GM12878 (cell line): ENCODE measurements around the gene ST3GAL5. TPM values are rescaled to one million over a fixed set of nuclear protein-coding genes. Genes with fewer than 3 reads are reported as not detected.

Experiments used
- ATAC-seq: fragments of 200-7000 bp; cut with Tn5 transposase; 3 replicates; pipeline ENCODE4 v1.9.1; 2020; ENCODE audit warnings: mild to moderate bottlenecking, moderate library complexity
- BruUV-seq: library from RNA; stranded (reverse); fragments of 400-500 nt; replicated peaks from 2 replicates; lab custom pipeline; 2021; lab: Mats Ljungman, UMichigan
- CTCF ChIA-PET: fragments of 300-600 bp; sonication (Branson Sonifier 250); formaldehyde crosslinking; extraction: SDS; loops from one replicate; lab custom pipeline; 2021; ENCODE audit warnings: inconsistent platforms; lab: Yijun Ruan, JAX
- POLR2A ChIA-PET: fragments of 350-600 bp; formaldehyde crosslinking; extraction: SDS; loops from one replicate; lab custom pipeline; 2021; ENCODE audit warnings: inconsistent platforms; lab: Charles Lee
- RAD21 ChIA-PET: fragments of 300-600 bp; sonication (Branson Sonifier 250); formaldehyde crosslinking; loops from one replicate; lab custom pipeline; 2023; ENCODE audit warnings: antibody characterized with exemption; ENCODE audit not compliant: unreplicated experiment; lab: Charles Lee
- SMC1A ChIA-PET: fragments of 300-600 bp; sonication (Branson Sonifier 250); formaldehyde crosslinking; loops from one replicate; lab custom pipeline; 2023; ENCODE audit not compliant: unreplicated experiment, uncharacterized antibody; lab: Charles Lee
- DNase-seq: peaks from one replicate; pipeline ENCODE4 v3.0.0-alpha.2; 2011; ENCODE audit warnings: low read depth, low spot score
- FAIRE-seq: peaks from 3 replicates; lab custom pipeline; 2011; peaks lifted over from hg19 to GRCh38; lab: Jason Lieb, UNC
- H2AFZ ChIP-seq: 2 replicates; pipeline ENCODE4 v1.6.0; 2011; ENCODE audit warnings: low read depth, low read length, control low read depth; ENCODE audit not compliant: control insufficient read depth
- H3K27ac ChIP-seq: 2 replicates; pipeline ENCODE4 v1.5.1; 2011; ENCODE audit warnings: control low read depth; ENCODE audit not compliant: control insufficient read depth, insufficient read depth
- H3K27me3 ChIP-seq, 2 experiments: replicated peaks in 1 of 2; 2 replicates each; pipeline versions ENCODE4 v1.6.0 to v1.6.1; 2011; ENCODE audit warnings: low read length in 1 of 2; ENCODE audit not compliant: control insufficient read depth in 2 of 2, insufficient read depth in 2 of 2
- H3K36me3 ChIP-seq, 2 experiments: 2 replicates each; pipeline ENCODE4 v1.5.1; 2011; ENCODE audit warnings: low read length in 1 of 2; ENCODE audit not compliant: control insufficient read depth in 2 of 2, insufficient read depth in 2 of 2
- H3K4me1 ChIP-seq: 2 replicates; pipeline ENCODE4 v1.6.1; 2011; ENCODE audit warnings: mild to moderate bottlenecking, low read length, moderate library complexity, mixed read lengths; ENCODE audit not compliant: control insufficient read depth, insufficient read depth
- H3K4me2 ChIP-seq: 2 replicates; pipeline ENCODE4 v1.6.0; 2011; ENCODE audit warnings: control low read depth; ENCODE audit not compliant: control insufficient read depth, insufficient read depth
- H3K4me3 ChIP-seq: fragments of 200-600 bp; sonication (generic); 2 replicates; pipeline ENCODE4 v1.5.1; 2016
- H3K79me2 ChIP-seq: 2 replicates; pipeline ENCODE4 v1.6.0; 2011; ENCODE audit warnings: low read length; ENCODE audit not compliant: control insufficient read depth, insufficient read depth
- H3K9ac ChIP-seq: 2 replicates; pipeline ENCODE4 v1.8.0; 2011; ENCODE audit warnings: low read length, control low read depth, mixed read lengths; ENCODE audit not compliant: control insufficient read depth, insufficient read depth
- H3K9me3 ChIP-seq: replicated peaks from 3 replicates; pipeline ENCODE4 v1.5.1; 2011; ENCODE audit warnings: mild to moderate bottlenecking, low read length; ENCODE audit not compliant: control insufficient read depth, insufficient read depth
- H4K20me1 ChIP-seq: 2 replicates; pipeline ENCODE4 v1.6.0; 2011; ENCODE audit not compliant: control insufficient read depth, insufficient read depth
- E2F8 ChIP-seq: fragments of 450-650 bp; IDR thresholded peaks from 2 replicates; pipeline ENCODE4 v1.6.1; 2018; ENCODE audit warnings: mild to moderate bottlenecking, low read depth, moderate library complexity; ENCODE audit not compliant: partially characterized antibody
- ZBTB4 ChIP-seq: fragments of 450-650 bp; formaldehyde crosslinking; IDR thresholded peaks from 2 replicates; pipeline ENCODE4 v1.4.0; 2022; ENCODE audit warnings: mild to moderate bottlenecking, moderate library complexity
- WGBS: methylation state at CpG from one replicate; pipeline ENCODE4 v1.1.6; 2016; ENCODE audit warnings: low lambda C conversion rate; ENCODE audit not compliant: insufficient replicate concordance, insufficient coverage; ENCODE audit errors: missing lambda C conversion rate; 5-methylcytosine and 5-hydroxymethylcytosine counted together
- in situ Hi-C: fragments of 300-500 bp; cut with MboI; formaldehyde crosslinking; loops from 9 replicates; pipeline ENCODE4 v1.14.3; 2018; ENCODE audit warnings: mixed read lengths
- intact Hi-C: fragments of 100-400 bp; cut with micrococcal nuclease; formaldehyde crosslinking; loops from one replicate; pipeline ENCODE4 v1.14.2; 2022; ENCODE audit not compliant: unreplicated experiment
- polyA plus RNA-seq, 11 experiments: library from polyadenylated mRNA; depleted of rRNA in 4 of 11; unstranded in 6 of 11; stranded (reverse) in 5 of 11; fragments of >200 nt; fragmentation: Nextera tagmentation in 4 of 11; fragmentation: Illumina TruSeq in 1 of 11; extraction: Ambion mirVana in 4 of 11; extraction: Trizol in 1 of 11; gene quantifications; 1 replicate in 1 of 11; 2 replicates in 10 of 11; pipeline versions ENCODE4 v1.2.1 to v1.2.3, GENCODE V29; 2011 to 2016; ENCODE audit warnings: inconsistent platforms in 2 of 11, missing spikeins in 2 of 11, low read depth in 1 of 11
- total RNA-seq, 4 experiments: library from RNA; depleted of rRNA in 3 of 4; stranded (reverse); fragments of >200 nt in 3 of 4; fragmentation: Illumina TruSeq in 1 of 4; extraction: Trizol in 1 of 4; gene quantifications; 2 replicates each; pipeline versions ENCODE4 v1.2.1 to v1.2.3, GENCODE V29; 2013 to 2021

The ST3GAL5 gene
- total and polyA plus RNA-seq, 10 of the 15 experiments (the other 5 are each of a cell fraction or from before 2014, with no cell fraction given): 5.2 to 60.9 (median 10.2) TPM

- BruUV-seq: no TSS peak
- 84% methylated on average over 9 of the region's 9 CpGs for WGBS
- in situ Hi-C loops (no loop called here), intact Hi-C loops (no loop called here)
- FAIRE-seq: no peak
- Histone ChIP-seq H3K4me2 (no peak overlapping the region), H3K4me1 (peaks cover 12% of the 10 kb centered on the region), H3K27ac (no peak overlapping the region), H3K9ac (no peak overlapping the region), H3K36me3 (no peaks in the 10 kb centered on the region; a peak in 1 of 4 replicates), H3K9me3 (no peaks in the 10 kb centered on the region), H3K4me3 (no peak overlapping the region), H3K79me2 (no peaks in the 10 kb centered on the region), H2AFZ (no peak overlapping the region), H3K27me3 (no peaks in the 10 kb centered on the region), H4K20me1 (no peaks in the 10 kb centered on the region)
- TF ChIP-seq ZBTB4 (CRISPR knock-in tag): no peak
- no peak for TF ChIP-seq E2F8
- SMC1A ChIA-PET: interaction anchor here (1.0 to 6.3 kb wide), 5 partner anchors 9 to 198 kb away, joined by 3 to 112 read pairs (median 3); partner anchors contain the start of gene ST3GAL5
- RAD21 ChIA-PET: interaction anchor here (1.3 kb wide), 1 partner anchor 15 kb away, joined by 3 read pairs; no protein-coding TSS in a partner anchor
- no peak for DNase-seq
- POLR2A ChIA-PET: interaction anchor here (0.9 to 1.5 kb wide), 3 partner anchors 9 to 169 kb away, joined by 3 to 4 read pairs (median 4); no protein-coding TSS in a partner anchor
- ATAC-seq: no peak
- CTCF ChIA-PET: interaction anchor here (1.0 to 6.6 kb wide), 2 partner anchors 20 to 38 kb away, joined by 3 to 62 read pairs; partner anchors contain the start of gene ST3GAL5
Measured at GRCh38 chr2:85868822-85869221, 20.0 kb downstream of the ST3GAL5 start.
